Tibial nerve (tissue), 4 donors: ENCODE measurements around the gene DAPK2.

Experiments
- EP300 ChIP-seq, 2 donors: sonication (generic); formaldehyde crosslinking; IDR thresholded peaks; one replicate each; pipeline ENCODE4 v1.6.1; 2017; ENCODE audit warnings: antibody characterized with exemption in 2 of 2, mild to moderate bottlenecking in 1 of 2
- TF ChIP-seq, protein P1 (sequence below), 5 experiments: fragments of 200-600 bp in 3 of 5; fragments of 450-650 bp in 2 of 5; sonication (generic) in 3 of 5; IDR thresholded peaks; one replicate each; pipeline ENCODE4 v1.5.1; 2016 to 2019; ENCODE audit warnings: antibody characterized with exemption in 5 of 5, mild to moderate bottlenecking in 3 of 5, moderate library complexity in 2 of 5

DNA sequence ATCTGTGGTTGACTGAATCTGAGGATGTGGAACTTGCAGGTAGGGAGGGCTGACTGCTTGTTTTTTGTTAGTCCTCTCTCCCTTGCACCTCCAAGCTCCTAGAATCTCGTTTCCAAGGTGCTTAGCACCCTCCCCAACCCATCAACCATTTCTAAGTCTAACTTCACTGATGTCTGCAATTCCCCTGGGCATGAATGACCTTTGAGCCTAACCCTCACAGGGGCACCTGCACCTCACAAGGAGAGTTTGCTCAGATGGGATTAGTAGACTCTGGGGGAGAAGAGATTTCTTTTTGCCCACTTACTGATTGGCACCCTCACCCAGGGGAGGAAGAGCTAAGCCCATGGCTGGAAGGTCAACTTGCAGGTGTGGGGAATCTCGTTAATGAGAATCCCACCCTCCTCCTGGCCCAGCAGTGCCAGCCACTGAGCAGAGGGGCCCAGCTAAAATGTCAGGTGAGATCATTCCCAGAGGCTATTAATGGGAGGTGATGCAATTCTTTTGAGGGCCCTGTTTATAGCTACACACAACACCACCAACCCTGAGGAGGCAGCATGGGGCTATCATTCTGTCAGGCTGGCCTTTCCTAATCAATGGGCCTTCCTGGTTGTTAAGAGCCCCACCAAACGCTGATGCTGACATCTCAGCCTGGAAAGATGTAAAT, 130.9 kb downstream of the DAPK2 start:
- TF ChIP-seq, protein P1, sequence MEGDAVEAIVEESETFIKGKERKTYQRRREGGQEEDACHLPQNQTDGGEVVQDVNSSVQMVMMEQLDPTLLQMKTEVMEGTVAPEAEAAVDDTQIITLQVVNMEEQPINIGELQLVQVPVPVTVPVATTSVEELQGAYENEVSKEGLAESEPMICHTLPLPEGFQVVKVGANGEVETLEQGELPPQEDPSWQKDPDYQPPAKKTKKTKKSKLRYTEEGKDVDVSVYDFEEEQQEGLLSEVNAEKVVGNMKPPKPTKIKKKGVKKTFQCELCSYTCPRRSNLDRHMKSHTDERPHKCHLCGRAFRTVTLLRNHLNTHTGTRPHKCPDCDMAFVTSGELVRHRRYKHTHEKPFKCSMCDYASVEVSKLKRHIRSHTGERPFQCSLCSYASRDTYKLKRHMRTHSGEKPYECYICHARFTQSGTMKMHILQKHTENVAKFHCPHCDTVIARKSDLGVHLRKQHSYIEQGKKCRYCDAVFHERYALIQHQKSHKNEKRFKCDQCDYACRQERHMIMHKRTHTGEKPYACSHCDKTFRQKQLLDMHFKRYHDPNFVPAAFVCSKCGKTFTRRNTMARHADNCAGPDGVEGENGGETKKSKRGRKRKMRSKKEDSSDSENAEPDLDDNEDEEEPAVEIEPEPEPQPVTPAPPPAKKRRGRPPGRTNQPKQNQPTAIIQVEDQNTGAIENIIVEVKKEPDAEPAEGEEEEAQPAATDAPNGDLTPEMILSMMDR (IDR thresholded peaks at IDR 0.05), result no peak
- TF ChIP-seq EP300 (IDR thresholded peaks at IDR 0.05), result no peak
